ENCODE results near the gene DOK3. TPM values are rescaled to one million over a fixed set of nuclear protein-coding genes. Genes with fewer than 3 reads are reported as not detected.

Gene DOK3
- 5.7 TPM for total RNA-seq

GRCh38 chr5:177509381-177509951 is at the start of gene DOK3:
TSS of gene DOK3 (minus strand) at chr5:177509826. CDS start at chr5:177509540, 286 bp downstream.
- Histone ChIP-seq H3K9ac (ENCODE audit: low read depth in 1 of 3, low read length in 3 of 3) (peak within 1 kb of the TSS in 2 of 3 donors; percentile 64 to 67), H3K36me3 (ENCODE audit: control insufficient read depth in 3 of 3, insufficient read depth in 3 of 3, low read length in 3 of 3) (peaks cover 39 to 42% (median 40%) of the 10 kb centered on the region in 3 donors), H3K27me3 (ENCODE audit: control insufficient read depth in 3 of 3, insufficient read depth in 3 of 3, low read length in 3 of 3) (no peaks in the 10 kb centered on the region), H3K4me1 (ENCODE audit: control insufficient read depth in 3 of 3, insufficient read depth in 3 of 3, low read length in 3 of 3) (peaks cover 10 to 27% (median 10%) of the 10 kb centered on the region in 3 donors), H3K4me3 (ENCODE audit: low read length in 3 of 3) (peak within 1 kb of the TSS; percentile 51 to 58 (median 52)), H3K27ac (ENCODE audit: low read depth, low read length) (peak within 1 kb of the TSS; percentile 51), H3K9me3 (ENCODE audit: control insufficient read depth in 3 of 3, low read length in 3 of 3) (no peaks in the 10 kb centered on the region)

GRCh38 chr5:177557796-177558195 is 48.2 kb upstream of the DOK3 start:
- peak overlapping the region; percentile 70 for H3K27ac ChIP-seq (ENCODE audit: low read depth, low read length)
- no peak overlapping the region for H3K9ac ChIP-seq (ENCODE audit: low read depth in 1 of 3, low read length in 3 of 3)
- no peaks in the 10 kb centered on the region for H3K27me3 ChIP-seq (ENCODE audit: control insufficient read depth in 3 of 3, insufficient read depth in 3 of 3, low read length in 3 of 3)
- H3K9me3 ChIP-seq (ENCODE audit: control insufficient read depth in 3 of 3, low read length in 3 of 3): no peaks in the 10 kb centered on the region
- peaks cover 3% of the 10 kb centered on the region in 3 donors for H3K36me3 ChIP-seq (ENCODE audit: control insufficient read depth in 3 of 3, insufficient read depth in 3 of 3, low read length in 3 of 3)
- H3K4me1 ChIP-seq (ENCODE audit: control insufficient read depth in 3 of 3, insufficient read depth in 3 of 3, low read length in 3 of 3): peaks cover 29 to 37% (median 32%) of the 10 kb centered on the region in 3 donors
- no peak overlapping the region for H3K4me3 ChIP-seq (ENCODE audit: low read length in 3 of 3)

- peaks cover 36 to 44% (median 38%) of the 10 kb centered on the region in 3 donors for H3K4me1 ChIP-seq (ENCODE audit: control insufficient read depth in 3 of 3, insufficient read depth in 3 of 3, low read length in 3 of 3)
- H3K27me3 ChIP-seq (ENCODE audit: control insufficient read depth in 3 of 3, insufficient read depth in 3 of 3, low read length in 3 of 3): no peaks in the 10 kb centered on the region
- peak overlapping the region; percentile 70 for H3K27ac ChIP-seq (ENCODE audit: low read depth, low read length)
- H3K4me3 ChIP-seq (ENCODE audit: low read length in 3 of 3): peak overlapping the region in 1 of 3 donors; percentile 24
- no peaks in the 10 kb centered on the region for H3K9me3 ChIP-seq (ENCODE audit: control insufficient read depth in 3 of 3, low read length in 3 of 3)
- peaks cover 3 to 10% (median 7%) of the 10 kb centered on the region in 3 donors for H3K36me3 ChIP-seq (ENCODE audit: control insufficient read depth in 3 of 3, insufficient read depth in 3 of 3, low read length in 3 of 3)
- H3K9ac ChIP-seq (ENCODE audit: low read depth in 1 of 3, low read length in 3 of 3): no peak overlapping the region
Observed at GRCh38 chr5:177557041-177557647, 47.5 kb upstream of the DOK3 start.

GRCh38 chr5:177555665-177556064 is 46.0 kb upstream of the DOK3 start:
- Histone ChIP-seq H3K4me1 (ENCODE audit: control insufficient read depth in 3 of 3, insufficient read depth in 3 of 3, low read length in 3 of 3) (peaks cover 38 to 51% (median 41%) of the 10 kb centered on the region in 3 donors), H3K27me3 (ENCODE audit: control insufficient read depth in 3 of 3, insufficient read depth in 3 of 3, low read length in 3 of 3) (no peaks in the 10 kb centered on the region), H3K9ac (ENCODE audit: low read depth in 1 of 3, low read length in 3 of 3) (peak overlapping the region in 2 of 3 donors; percentile 5 to 61), H3K27ac (ENCODE audit: low read depth, low read length) (peak overlapping the region; percentile 64), H3K4me3 (ENCODE audit: low read length in 3 of 3) (no peak overlapping the region), H3K9me3 (ENCODE audit: control insufficient read depth in 3 of 3, low read length in 3 of 3) (no peaks in the 10 kb centered on the region), H3K36me3 (ENCODE audit: control insufficient read depth in 3 of 3, insufficient read depth in 3 of 3, low read length in 3 of 3) (peaks cover 5 to 10% (median 9%) of the 10 kb centered on the region in 3 donors)

- H3K27ac ChIP-seq (ENCODE audit: low read depth, low read length): peak overlapping the region; percentile 64
Observed at GRCh38 chr5:177555228-177555627, 45.6 kb upstream of the DOK3 start.

GRCh38 chr5:177554474-177555111 is 45.0 kb upstream of the DOK3 start, which contains the start of gene FAM193B:
TSS of gene FAM193B (minus strand) at chr5:177554563. CDS start at chr5:177554458, 105 bp downstream.
- Histone ChIP-seq H3K4me3 (ENCODE audit: low read length in 3 of 3) (peak within 1 kb of the TSS; percentile 87 to 96 (median 89)), H3K27ac (ENCODE audit: low read depth, low read length) (peak within 1 kb of the TSS; percentile 65), H3K9me3 (ENCODE audit: control insufficient read depth in 3 of 3, low read length in 3 of 3) (no peaks in the 10 kb centered on the region), H3K36me3 (ENCODE audit: control insufficient read depth in 3 of 3, insufficient read depth in 3 of 3, low read length in 3 of 3) (peaks cover 5 to 10% (median 9%) of the 10 kb centered on the region in 3 donors), H3K27me3 (ENCODE audit: control insufficient read depth in 3 of 3, insufficient read depth in 3 of 3, low read length in 3 of 3) (no peaks in the 10 kb centered on the region), H3K9ac (ENCODE audit: low read depth in 1 of 3, low read length in 3 of 3) (peak within 1 kb of the TSS; percentile 79 to 87 (median 82)), H3K4me1 (ENCODE audit: control insufficient read depth in 3 of 3, insufficient read depth in 3 of 3, low read length in 3 of 3) (peaks cover 39 to 59% (median 48%) of the 10 kb centered on the region in 3 donors)

More at GRCh38 chr5:177555228-177555627, 45.6 kb upstream of the DOK3 start:
- Histone ChIP-seq H3K4me1 (ENCODE audit: control insufficient read depth in 3 of 3, insufficient read depth in 3 of 3, low read length in 3 of 3) (peaks cover 38 to 56% (median 45%) of the 10 kb centered on the region in 3 donors), H3K9ac (ENCODE audit: low read depth in 1 of 3, low read length in 3 of 3) (peak overlapping the region in 2 of 3 donors; percentile 61 to 79), H3K27me3 (ENCODE audit: control insufficient read depth in 3 of 3, insufficient read depth in 3 of 3, low read length in 3 of 3) (no peaks in the 10 kb centered on the region), H3K36me3 (ENCODE audit: control insufficient read depth in 3 of 3, insufficient read depth in 3 of 3, low read length in 3 of 3) (peaks cover 5 to 10% (median 9%) of the 10 kb centered on the region in 3 donors), H3K4me3 (ENCODE audit: low read length in 3 of 3) (peak overlapping the region; percentile 87 to 96 (median 89)), H3K9me3 (ENCODE audit: control insufficient read depth in 3 of 3, low read length in 3 of 3) (no peaks in the 10 kb centered on the region)

- Histone ChIP-seq H3K9me3 (ENCODE audit: control insufficient read depth in 3 of 3, low read length in 3 of 3) (no peaks in the 10 kb centered on the region), H3K36me3 (ENCODE audit: control insufficient read depth in 3 of 3, insufficient read depth in 3 of 3, low read length in 3 of 3) (peaks cover 5 to 10% (median 9%) of the 10 kb centered on the region in 3 donors), H3K27ac (ENCODE audit: low read depth, low read length) (peak overlapping the region; percentile 65), H3K4me3 (ENCODE audit: low read length in 3 of 3) (peak overlapping the region; percentile 79 to 86 (median 80)), H3K27me3 (ENCODE audit: control insufficient read depth in 3 of 3, insufficient read depth in 3 of 3, low read length in 3 of 3) (no peaks in the 10 kb centered on the region), H3K9ac (ENCODE audit: low read depth in 1 of 3, low read length in 3 of 3) (peak overlapping the region; percentile 79 to 87 (median 82)), H3K4me1 (ENCODE audit: control insufficient read depth in 3 of 3, insufficient read depth in 3 of 3, low read length in 3 of 3) (peaks cover 43 to 64% (median 52%) of the 10 kb centered on the region in 3 donors)
Observed at GRCh38 chr5:177553671-177554429, 44.2 kb upstream of the DOK3 start.

GRCh38 chr5:177552839-177553455 is 43.3 kb upstream of the DOK3 start:
- Histone ChIP-seq H3K36me3 (ENCODE audit: control insufficient read depth in 3 of 3, insufficient read depth in 3 of 3, low read length in 3 of 3) (peaks cover 5 to 10% (median 9%) of the 10 kb centered on the region in 3 donors), H3K9ac (ENCODE audit: low read depth in 1 of 3, low read length in 3 of 3) (peak overlapping the region; percentile 79 to 87 (median 82)), H3K4me1 (ENCODE audit: control insufficient read depth in 3 of 3, insufficient read depth in 3 of 3, low read length in 3 of 3) (peaks cover 52 to 70% (median 61%) of the 10 kb centered on the region in 3 donors), H3K27ac (ENCODE audit: low read depth, low read length) (peak overlapping the region; percentile 65), H3K9me3 (ENCODE audit: control insufficient read depth in 3 of 3, low read length in 3 of 3) (no peaks in the 10 kb centered on the region), H3K4me3 (ENCODE audit: low read length in 3 of 3) (peak overlapping the region; percentile 79 to 86 (median 80)), H3K27me3 (ENCODE audit: control insufficient read depth in 3 of 3, insufficient read depth in 3 of 3, low read length in 3 of 3) (no peaks in the 10 kb centered on the region)

GRCh38 chr5:177550122-177550521 is 40.5 kb upstream of the DOK3 start:
- Histone ChIP-seq H3K27ac (ENCODE audit: low read depth, low read length) (no peak overlapping the region), H3K4me1 (ENCODE audit: control insufficient read depth in 3 of 3, insufficient read depth in 3 of 3, low read length in 3 of 3) (peaks cover 55 to 73% (median 67%) of the 10 kb centered on the region in 3 donors), H3K9ac (ENCODE audit: low read depth in 1 of 3, low read length in 3 of 3) (no peak overlapping the region), H3K4me3 (ENCODE audit: low read length in 3 of 3) (no peak overlapping the region), H3K36me3 (ENCODE audit: control insufficient read depth in 3 of 3, insufficient read depth in 3 of 3, low read length in 3 of 3) (peaks cover 5 to 10% (median 9%) of the 10 kb centered on the region in 3 donors), H3K9me3 (ENCODE audit: control insufficient read depth in 3 of 3, low read length in 3 of 3) (no peaks in the 10 kb centered on the region), H3K27me3 (ENCODE audit: control insufficient read depth in 3 of 3, insufficient read depth in 3 of 3, low read length in 3 of 3) (no peaks in the 10 kb centered on the region)
